Endothelial cell (in vitro differentiated cells): Measurements from ENCODE around the gene KCTD21. TPM values are rescaled to one million over a fixed set of nuclear protein-coding genes. Genes with fewer than 3 reads are reported as not detected.

Experiments used
- DNase-seq: peaks from one replicate; pipeline ENCODE4 v3.0.0; 2021; ENCODE audit warnings: low spot score
- H3K27ac Mint-ChIP-seq: one replicate; pipeline ENCODE4 v1.8.0; 2021; ENCODE audit warnings: mixed read lengths, inconsistent platforms; ENCODE audit not compliant: unreplicated experiment
- H3K27me3 Mint-ChIP-seq: one replicate; pipeline ENCODE4 v1.8.0; 2021; ENCODE audit warnings: mild to moderate bottlenecking, moderate library complexity, mixed read lengths, inconsistent platforms; ENCODE audit not compliant: unreplicated experiment
- H3K36me3 Mint-ChIP-seq: one replicate; pipeline ENCODE4 v1.8.0; 2021; ENCODE audit warnings: mild to moderate bottlenecking, low read depth, mixed read lengths, inconsistent platforms; ENCODE audit not compliant: unreplicated experiment
- H3K4me1 Mint-ChIP-seq: one replicate; pipeline ENCODE4 v1.8.0; 2021; ENCODE audit warnings: mild to moderate bottlenecking, mixed read lengths, inconsistent platforms; ENCODE audit not compliant: unreplicated experiment
- H3K4me3 Mint-ChIP-seq: one replicate; pipeline ENCODE4 v1.8.0; 2021; ENCODE audit warnings: mild to moderate bottlenecking, mixed read lengths, inconsistent platforms; ENCODE audit not compliant: unreplicated experiment
- H3K9me3 Mint-ChIP-seq: one replicate; pipeline ENCODE4 v1.8.0; 2021; ENCODE audit warnings: mixed read lengths, inconsistent platforms; ENCODE audit not compliant: unreplicated experiment
- total RNA-seq: library from RNA; stranded (reverse); fragmentation: NEBNext Ultra II Directional; extraction: Animal tissue kit (Norgen Biotek cat#: 25700); gene quantifications from one replicate; pipeline ENCODE4 v1.2.1, GENCODE V29; 2021; ENCODE audit not compliant: unreplicated experiment
- TF ChIP-seq, protein P1 (sequence below): fragments of 200-600 bp; sonication (generic); IDR thresholded peaks from one replicate; pipeline ENCODE4 v1.5.0; 2021; ENCODE audit warnings: antibody characterized with exemption; ENCODE audit not compliant: unreplicated experiment

Gene KCTD21
- total RNA-seq, 1 donor from 2014 or later, result 11.4 TPM

GRCh38 chr11:78150754-78151153 is 37.7 kb downstream of the KCTD21 start:
- Mint-ChIP-seq H3K27ac (no peak overlapping the region), H3K27me3 (peaks cover 5% of the 10 kb centered on the region), H3K36me3 (no peaks in the 10 kb centered on the region), H3K9me3 (no peaks in the 10 kb centered on the region), H3K4me1 (no peaks in the 10 kb centered on the region), H3K4me3 (no peak overlapping the region)
- DNase-seq, result no peak
- TF ChIP-seq, protein P1, sequence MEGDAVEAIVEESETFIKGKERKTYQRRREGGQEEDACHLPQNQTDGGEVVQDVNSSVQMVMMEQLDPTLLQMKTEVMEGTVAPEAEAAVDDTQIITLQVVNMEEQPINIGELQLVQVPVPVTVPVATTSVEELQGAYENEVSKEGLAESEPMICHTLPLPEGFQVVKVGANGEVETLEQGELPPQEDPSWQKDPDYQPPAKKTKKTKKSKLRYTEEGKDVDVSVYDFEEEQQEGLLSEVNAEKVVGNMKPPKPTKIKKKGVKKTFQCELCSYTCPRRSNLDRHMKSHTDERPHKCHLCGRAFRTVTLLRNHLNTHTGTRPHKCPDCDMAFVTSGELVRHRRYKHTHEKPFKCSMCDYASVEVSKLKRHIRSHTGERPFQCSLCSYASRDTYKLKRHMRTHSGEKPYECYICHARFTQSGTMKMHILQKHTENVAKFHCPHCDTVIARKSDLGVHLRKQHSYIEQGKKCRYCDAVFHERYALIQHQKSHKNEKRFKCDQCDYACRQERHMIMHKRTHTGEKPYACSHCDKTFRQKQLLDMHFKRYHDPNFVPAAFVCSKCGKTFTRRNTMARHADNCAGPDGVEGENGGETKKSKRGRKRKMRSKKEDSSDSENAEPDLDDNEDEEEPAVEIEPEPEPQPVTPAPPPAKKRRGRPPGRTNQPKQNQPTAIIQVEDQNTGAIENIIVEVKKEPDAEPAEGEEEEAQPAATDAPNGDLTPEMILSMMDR, result no peak

GRCh38 chr11:78150346-78150745 is 38.1 kb downstream of the KCTD21 start:
- Mint-ChIP-seq H3K9me3 (no peaks in the 10 kb centered on the region), H3K36me3 (no peaks in the 10 kb centered on the region), H3K27me3 (peaks cover 5% of the 10 kb centered on the region), H3K27ac (no peak overlapping the region), H3K4me3 (no peak overlapping the region), H3K4me1 (no peaks in the 10 kb centered on the region)
- DNase-seq, result no peak
- TF ChIP-seq, protein P1, result no peak

DNA sequence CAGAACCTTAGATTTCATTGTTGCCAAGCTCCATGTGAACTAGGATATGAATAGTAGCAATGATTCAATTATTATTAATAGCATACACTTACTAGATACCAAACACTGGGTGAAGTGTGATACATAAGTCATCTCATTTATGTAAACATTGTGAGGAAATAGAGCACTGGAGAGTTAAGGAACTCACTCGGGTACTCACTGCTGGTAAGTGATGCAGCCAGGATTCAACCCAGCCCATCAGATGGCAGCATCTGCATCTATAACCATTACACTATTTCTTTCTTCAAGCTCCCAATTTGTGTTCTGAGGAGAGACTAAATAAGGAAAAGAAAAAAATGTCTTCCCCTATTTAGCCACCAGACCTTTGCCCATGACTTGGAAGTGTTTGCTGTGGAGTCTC is 38.8 kb downstream of the KCTD21 start:
- Mint-ChIP-seq H3K36me3 (no peaks in the 10 kb centered on the region), H3K27me3 (peaks cover 5% of the 10 kb centered on the region), H3K27ac (no peak overlapping the region), H3K4me3 (no peak overlapping the region), H3K9me3 (no peaks in the 10 kb centered on the region), H3K4me1 (no peaks in the 10 kb centered on the region)
- DNase-seq, result no peak
- TF ChIP-seq, protein P1, result no peak

- no peaks in the 10 kb centered on the region for H3K9me3 Mint-ChIP-seq
- peaks cover 5% of the 10 kb centered on the region for H3K27me3 Mint-ChIP-seq
- no peaks in the 10 kb centered on the region for H3K36me3 Mint-ChIP-seq
- DNase-seq, result no peak
- no peak overlapping the region for H3K27ac Mint-ChIP-seq
- TF ChIP-seq, protein P1, result no peak
- no peak overlapping the region for H3K4me3 Mint-ChIP-seq
- peaks cover 4% of the 10 kb centered on the region for H3K4me1 Mint-ChIP-seq
These were observed 40.6 kb downstream of the KCTD21 start for GRCh38 chr11:78147807-78148206.

- Mint-ChIP-seq H3K4me1 (peaks cover 10% of the 10 kb centered on the region), H3K36me3 (peaks cover 8% of the 10 kb centered on the region), H3K4me3 (no peak overlapping the region), H3K9me3 (no peaks in the 10 kb centered on the region), H3K27me3 (peaks cover 5% of the 10 kb centered on the region), H3K27ac (no peak overlapping the region)
- DNase-seq, result no peak
- TF ChIP-seq, protein P1, result no peak
These were observed 42.9 kb downstream of the KCTD21 start for GRCh38 chr11:78145511-78146025.
